ENCODE measurements around the gene PDAP1. TPM values are rescaled to one million over a fixed set of nuclear protein-coding genes. Genes with fewer than 3 reads are reported as not detected.

PDAP1 gene
- polyA plus RNA-seq, 1 of the 3 experiments (the other 2 are of a cell fraction), result 389 TPM

- Histone ChIP-seq H3K36me3 (replicated peaks in 1 of 2; ENCODE audit: control insufficient read depth in 1 of 2, insufficient read depth in 2 of 2, low read length in 1 of 2) (peaks cover 68 to 94% of the 10 kb centered on the region in 2 experiments), H3K9me2 (no peaks in the 10 kb centered on the region), H4K20me1 (ENCODE audit: insufficient read depth) (peaks cover 13% of the 10 kb centered on the region), H3K4me3 (ENCODE audit: low read depth in 2 of 2, low read length in 1 of 2) (no peak overlapping the region), H3K79me2 (ENCODE audit: insufficient read depth) (peaks cover 25% of the 10 kb centered on the region; the same call in 1 of the 2 replicates), H3K9me3 (no peaks in the 10 kb centered on the region), H3K4me1 (ENCODE audit: control insufficient read depth in 1 of 2, insufficient read depth in 2 of 2, low read depth in 1 of 2, low read length in 1 of 2) (no peaks in the 10 kb centered on the region), H3F3A (replicated peaks; ENCODE audit: insufficient read depth) (peaks cover 11% of the 10 kb centered on the region), H3K9ac (no peak overlapping the region), H2AFZ (ENCODE audit: low read depth) (no peak overlapping the region), H3K4me2 (no peak overlapping the region), H3K27me3 (ENCODE audit: insufficient read depth) (no peaks in the 10 kb centered on the region), H3K27ac (ENCODE audit: low read depth in 2 of 2, low read length in 1 of 2) (no peak overlapping the region)
- POLR2A ChIA-PET, result no interaction called here
- peak; percentile 27 for DNase-seq
- TF ChIP-seq YY1 (IDR thresholded peaks at IDR 0.05; ENCODE audit: low read depth) (no peak), FOXJ3 (CRISPR knock-in tag; IDR thresholded peaks at IDR 0.05) (no peak), MXI1 (IDR thresholded peaks at IDR 0.05; ENCODE audit: low read depth, low read length) (no peak), FOSL2 (IDR thresholded peaks at IDR 0.05; ENCODE audit: borderline replicate concordance, low read depth) (no peak), TEAD4 (IDR thresholded peaks at IDR 0.05; ENCODE audit: borderline replicate concordance, insufficient read depth) (no peak), SIN3A (IDR thresholded peaks at IDR 0.05; ENCODE audit: borderline replicate concordance, low read depth, low read length) (no peak)
- TF ChIP-seq, protein P1, sequence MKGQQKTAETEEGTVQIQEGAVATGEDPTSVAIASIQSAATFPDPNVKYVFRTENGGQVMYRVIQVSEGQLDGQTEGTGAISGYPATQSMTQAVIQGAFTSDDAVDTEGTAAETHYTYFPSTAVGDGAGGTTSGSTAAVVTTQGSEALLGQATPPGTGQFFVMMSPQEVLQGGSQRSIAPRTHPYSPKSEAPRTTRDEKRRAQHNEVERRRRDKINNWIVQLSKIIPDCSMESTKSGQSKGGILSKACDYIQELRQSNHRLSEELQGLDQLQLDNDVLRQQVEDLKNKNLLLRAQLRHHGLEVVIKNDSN (IDR thresholded peaks at IDR 0.05; ENCODE audit: borderline replicate concordance, low read depth), result no peak
- TF ChIP-seq, protein P2, sequence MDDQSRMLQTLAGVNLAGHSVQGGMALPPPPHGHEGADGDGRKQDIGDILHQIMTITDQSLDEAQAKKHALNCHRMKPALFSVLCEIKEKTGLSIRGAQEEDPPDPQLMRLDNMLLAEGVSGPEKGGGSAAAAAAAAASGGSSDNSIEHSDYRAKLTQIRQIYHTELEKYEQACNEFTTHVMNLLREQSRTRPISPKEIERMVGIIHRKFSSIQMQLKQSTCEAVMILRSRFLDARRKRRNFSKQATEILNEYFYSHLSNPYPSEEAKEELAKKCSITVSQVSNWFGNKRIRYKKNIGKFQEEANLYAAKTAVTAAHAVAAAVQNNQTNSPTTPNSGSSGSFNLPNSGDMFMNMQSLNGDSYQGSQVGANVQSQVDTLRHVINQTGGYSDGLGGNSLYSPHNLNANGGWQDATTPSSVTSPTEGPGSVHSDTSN (IDR thresholded peaks at IDR 0.05), result no peak
- WGBS (ENCODE audit: low lambda C conversion rate), result 95% methylated on average over 8 of the region's 8 CpGs
- CTCF ChIA-PET, result no interaction called here
These were observed 43.5 kb upstream of the PDAP1 start for GRCh38 chr7:99451936-99452335.

DNA sequence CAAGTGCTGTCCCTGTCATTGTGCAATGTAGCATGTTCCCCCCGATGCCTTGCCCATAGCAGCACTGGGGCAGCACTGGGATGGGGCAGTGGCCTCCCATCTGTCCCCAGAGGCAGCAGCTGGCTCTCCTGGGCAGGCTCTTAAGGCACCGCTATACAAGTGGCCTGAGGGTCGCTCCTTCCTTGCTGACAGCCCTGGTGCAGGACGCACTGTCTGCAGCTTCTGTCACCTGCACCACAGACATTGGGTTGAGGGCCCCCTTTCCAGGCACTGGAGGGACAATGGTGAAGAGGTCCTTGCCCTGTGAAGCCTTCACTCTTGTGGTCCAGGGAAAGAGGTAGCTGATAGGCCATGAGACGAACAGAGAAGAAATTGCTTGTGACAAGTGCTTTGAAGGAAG, 40.9 kb upstream of the PDAP1 start:
- Histone ChIP-seq H3K4me1 (ENCODE audit: control insufficient read depth in 1 of 2, insufficient read depth in 2 of 2, low read depth in 1 of 2, low read length in 1 of 2) (no peaks in the 10 kb centered on the region), H3K36me3 (replicated peaks in 1 of 2; ENCODE audit: control insufficient read depth in 1 of 2, insufficient read depth in 2 of 2, low read length in 1 of 2) (peaks cover 84 to 90% of the 10 kb centered on the region in 2 experiments), H3F3A (replicated peaks; ENCODE audit: insufficient read depth) (peaks cover 13% of the 10 kb centered on the region), H3K27me3 (ENCODE audit: insufficient read depth) (no peaks in the 10 kb centered on the region), H3K9ac (no peak overlapping the region), H3K79me2 (ENCODE audit: insufficient read depth) (peaks cover 14% of the 10 kb centered on the region; the same call in 1 of the 2 replicates), H4K20me1 (ENCODE audit: insufficient read depth) (peaks cover 8% of the 10 kb centered on the region; the same call in 1 of the 2 replicates), H3K27ac (ENCODE audit: low read depth in 2 of 2, low read length in 1 of 2) (no peak overlapping the region), H3K9me3 (no peaks in the 10 kb centered on the region), H3K4me3 (ENCODE audit: low read depth in 2 of 2, low read length in 1 of 2) (no peak overlapping the region), H3K9me2 (no peaks in the 10 kb centered on the region), H2AFZ (ENCODE audit: low read depth) (no peak overlapping the region), H3K4me2 (no peak overlapping the region)
- no peak for DNase-seq
- ChIA-PET CTCF (interaction anchor here (0.6 to 1.3 kb wide), 4 partner anchors 10 to 50 kb away, joined by 3 to 6 read pairs (median 3); no protein-coding TSS in a partner anchor), POLR2A (interaction anchor here (1.4 kb wide), 1 partner anchor 11 kb away, joined by 6 read pairs; the partner anchor contains the start of genes CPSF4 and PTCD1)
- WGBS (ENCODE audit: low lambda C conversion rate), result 93% methylated on average over 5 of the region's 5 CpGs
- no peak for TF ChIP-seq MEF2A (IDR thresholded peaks at IDR 0.05; ENCODE audit: borderline replicate concordance, low read depth)
- TF ChIP-seq EZH2phosphoT487 (IDR thresholded peaks at IDR 0.05; ENCODE audit: borderline replicate concordance, low read depth), result no peak
- TF ChIP-seq, protein P2 (IDR thresholded peaks at IDR 0.05), result no peak
- no peak for TF ChIP-seq FOXJ3 (CRISPR knock-in tag; IDR thresholded peaks at IDR 0.05)
- no peak for TF ChIP-seq EP300 (IDR thresholded peaks at IDR 0.05; ENCODE audit: borderline replicate concordance in 1 of 2, low read depth in 1 of 2, low read length in 1 of 2)
- TF ChIP-seq ZBTB33 (IDR thresholded peaks at IDR 0.05; ENCODE audit: borderline replicate concordance, low read depth), result no peak
- no peak for TF ChIP-seq NRF1 (IDR thresholded peaks at IDR 0.05; ENCODE audit: low read depth, low read length)
- TF ChIP-seq FOSL2 (IDR thresholded peaks at IDR 0.05; ENCODE audit: borderline replicate concordance, low read depth), result no peak
- no peak for TF ChIP-seq RFX5 (IDR thresholded peaks at IDR 0.05; ENCODE audit: low read length)
- no peak for TF ChIP-seq GATA2 (CRISPR knock-in tag; IDR thresholded peaks at IDR 0.05)
- no peak for TF ChIP-seq SIN3A (IDR thresholded peaks at IDR 0.05; ENCODE audit: borderline replicate concordance, low read depth, low read length)
- no peak for TF ChIP-seq NFIC (IDR thresholded peaks at IDR 0.05; ENCODE audit: borderline replicate concordance)

Data from SK-N-SH (cell line).